GM18505 (cell line): ENCODE data around the gene CAMK2N2.

Source experiments
- ATAC-seq: cut with Tn5 transposase; IDR thresholded peaks from one replicate; pipeline ENCODE4 v1.9.1; 2021; ENCODE audit not compliant: unreplicated experiment
- POLR2A ChIP-seq: IDR thresholded peaks from 4 replicates; pipeline ENCODE4 v1.6.1; 2011; ENCODE audit warnings: borderline replicate concordance; ENCODE audit not compliant: insufficient read depth, insufficient read length; ENCODE audit errors: extremely low read depth

The CAMK2N2 gene

GRCh38 chr3:184240384-184241140, 20.8 kb downstream of the CAMK2N2 start:
- no peak for TF ChIP-seq POLR2A
- no peak for ATAC-seq

- ATAC-seq, result no peak
- TF ChIP-seq POLR2A, result no peak
These were observed 21.6 kb downstream of the CAMK2N2 start for GRCh38 chr3:184239708-184240107.

- ATAC-seq, result no peak
- no peak for TF ChIP-seq POLR2A
These were observed 22.1 kb downstream of the CAMK2N2 start for GRCh38 chr3:184239221-184239620.

GRCh38 chr3:184238246-184238818, 23.0 kb downstream of the CAMK2N2 start:
- ATAC-seq, result no peak
- no peak for TF ChIP-seq POLR2A

- no peak for TF ChIP-seq POLR2A
- ATAC-seq, result no peak
These were observed 23.5 kb downstream of the CAMK2N2 start for GRCh38 chr3:184237807-184238206.

GRCh38 chr3:184237211-184237610, 24.1 kb downstream of the CAMK2N2 start:
- no peak for TF ChIP-seq POLR2A
- ATAC-seq, result no peak

- ATAC-seq, result no peak
- TF ChIP-seq POLR2A, result no peak
These were observed 24.7 kb downstream of the CAMK2N2 start for GRCh38 chr3:184236636-184237035.

GRCh38 chr3:184236033-184236410, 25.3 kb downstream of the CAMK2N2 start:
- no peak for ATAC-seq
- no peak for TF ChIP-seq POLR2A

GRCh38 chr3:184235381-184236032, 25.8 kb downstream of the CAMK2N2 start:
- no peak for ATAC-seq
- no peak for TF ChIP-seq POLR2A

- ATAC-seq, result no peak
- no peak for TF ChIP-seq POLR2A
These were observed 26.5 kb downstream of the CAMK2N2 start for GRCh38 chr3:184234671-184235380.

- no peak for ATAC-seq
- TF ChIP-seq POLR2A, result no peak
These were observed 27.1 kb downstream of the CAMK2N2 start for GRCh38 chr3:184234224-184234623.

GRCh38 chr3:184233127-184233843, 28.1 kb downstream of the CAMK2N2 start:
- no peak for TF ChIP-seq POLR2A

GRCh38 chr3:184231671-184232070, 29.7 kb downstream of the CAMK2N2 start:
- no peak for ATAC-seq

More at GRCh38 chr3:184233127-184233843, 28.1 kb downstream of the CAMK2N2 start:
- no peak for ATAC-seq

More at GRCh38 chr3:184231671-184232070, 29.7 kb downstream of the CAMK2N2 start:
- no peak for TF ChIP-seq POLR2A
